Upper lobe of right lung (tissue), 1 donor: ENCODE data around the gene PRKCA. TPM values are rescaled to one million over a fixed set of nuclear protein-coding genes. Genes with fewer than 3 reads are reported as not detected.

Experiments
- ATAC-seq: fragments of 200-7000 bp; cut with Tn5 transposase; one replicate; pipeline ENCODE4 v1.9.1; 2020; ENCODE audit warnings: mild to moderate bottlenecking, moderate library complexity
- DNase-seq: peaks from one replicate; pipeline ENCODE4 v3.0.0-alpha.2; 2020
- H3K27ac ChIP-seq: fragments of 200-600 bp; one replicate; pipeline ENCODE4 v1.8.0; 2022
- H3K27me3 ChIP-seq: fragments of 200-600 bp; one replicate; pipeline ENCODE4 v1.8.0; 2022; ENCODE audit warnings: mild to moderate bottlenecking
- H3K36me3 ChIP-seq: fragments of 200-600 bp; one replicate; pipeline ENCODE4 v1.8.0; 2022
- H3K4me1 ChIP-seq: fragments of 200-600 bp; one replicate; pipeline ENCODE4 v1.8.0; 2022
- H3K4me3 ChIP-seq: fragments of 200-600 bp; one replicate; pipeline ENCODE4 v1.8.0; 2022; ENCODE audit warnings: mild to moderate bottlenecking
- H3K9me3 ChIP-seq: fragments of 200-600 bp; one replicate; pipeline ENCODE4 v1.8.0; 2022
- CTCF ChIP-seq: fragments of 200-600 bp; IDR thresholded peaks from one replicate; pipeline ENCODE4 v1.8.0; 2022; ENCODE audit warnings: antibody characterized with exemption
- intact Hi-C: fragments of 100-400 bp; cut with DNase I; formaldehyde crosslinking; loops from one replicate; pipeline ENCODE4 v1.11.0; 2022
- total RNA-seq: library from RNA; stranded (reverse); fragmentation: NEBNext Ultra II Directional; extraction: Animal tissue kit (Norgen Biotek cat#: 25700); gene quantifications from one replicate; pipeline ENCODE4 v1.2.1, GENCODE V29; 2021
- donor health status: DM: no; HTN: yes; CAD: no; lungs with severe emphysema.

PRKCA gene
- total RNA-seq, 1 donor from 2014 or later: 43.4 TPM

- intact Hi-C loops: no loop called here
- no peak for ATAC-seq
- DNase-seq: no peak
- Histone ChIP-seq H3K27ac (no peak overlapping the region), H3K27me3 (no peaks in the 10 kb centered on the region), H3K36me3 (peaks cover 26% of the 10 kb centered on the region), H3K4me3 (no peak overlapping the region), H3K4me1 (no peaks in the 10 kb centered on the region), H3K9me3 (no peaks in the 10 kb centered on the region)
- TF ChIP-seq CTCF: no peak
These were observed 435.9 kb downstream of the PRKCA start for GRCh38 chr17:66738301-66738700.

- Histone ChIP-seq H3K4me1 (no peaks in the 10 kb centered on the region), H3K27me3 (no peaks in the 10 kb centered on the region), H3K36me3 (peaks cover 33% of the 10 kb centered on the region), H3K4me3 (no peak overlapping the region), H3K27ac (no peak overlapping the region), H3K9me3 (no peaks in the 10 kb centered on the region)
- ATAC-seq (no peak), DNase-seq (no peak)
- TF ChIP-seq CTCF: no peak
- intact Hi-C loops: no loop called here
These were observed 437.1 kb downstream of the PRKCA start for GRCh38 chr17:66739553-66739952.

GRCh38 chr17:66740226-66740625 is 437.8 kb downstream of the PRKCA start:
- Histone ChIP-seq H3K4me1 (no peaks in the 10 kb centered on the region), H3K27me3 (no peaks in the 10 kb centered on the region), H3K9me3 (no peaks in the 10 kb centered on the region), H3K36me3 (peaks cover 33% of the 10 kb centered on the region), H3K4me3 (no peak overlapping the region), H3K27ac (no peak overlapping the region)
- no peak for ATAC-seq
- no peak for TF ChIP-seq CTCF
- intact Hi-C loops: no loop called here
- DNase-seq: no peak

GRCh38 chr17:66743511-66743910 is 441.1 kb downstream of the PRKCA start:
- DNase-seq (no peak), ATAC-seq (no peak)
- Histone ChIP-seq H3K27ac (no peak overlapping the region), H3K4me1 (no peaks in the 10 kb centered on the region), H3K27me3 (no peaks in the 10 kb centered on the region), H3K9me3 (no peaks in the 10 kb centered on the region), H3K4me3 (no peak overlapping the region), H3K36me3 (peaks cover 33% of the 10 kb centered on the region)
- intact Hi-C loops: no loop called here
- TF ChIP-seq CTCF: no peak

- Histone ChIP-seq H3K9me3 (no peaks in the 10 kb centered on the region), H3K36me3 (peaks cover 27% of the 10 kb centered on the region)
These were observed 444.3 kb downstream of the PRKCA start for GRCh38 chr17:66746736-66747135.

More at GRCh38 chr17:66746736-66747135, 444.3 kb downstream of the PRKCA start:
- Histone ChIP-seq H3K4me3 (no peak overlapping the region), H3K4me1 (no peaks in the 10 kb centered on the region), H3K27ac (no peak overlapping the region), H3K27me3 (no peaks in the 10 kb centered on the region)
- intact Hi-C loops: no loop called here
- DNase-seq: no peak
- TF ChIP-seq CTCF: no peak
- no peak for ATAC-seq
